Ovary (tissue), 9 donors: Measurements from ENCODE around the gene OLFML2B. TPM values are rescaled to one million over a fixed set of nuclear protein-coding genes. Genes with fewer than 3 reads are reported as not detected.

Experiments
- DNase-seq, 5 donors: peaks; one replicate each; pipeline ENCODE4 v3.0.0-alpha.2; 2019 to 2020
- H3K27ac ChIP-seq, 2 donors: fragments of 200-600 bp; one replicate each; pipeline versions ENCODE4 v1.5.1 to v1.8.0; 2019 to 2022
- H3K27me3 ChIP-seq: fragments of 200-600 bp; one replicate; pipeline ENCODE4 v1.8.0; 2022
- H3K36me3 ChIP-seq: fragments of 200-600 bp; sonication (generic); one replicate; pipeline ENCODE4 v1.5.1; 2019
- H3K4me1 ChIP-seq: one replicate; pipeline ENCODE4 v1.8.1; 2013; ENCODE audit warnings: mild to moderate bottlenecking, moderate library complexity; ENCODE audit not compliant: insufficient read depth
- H3K4me3 ChIP-seq: fragments of 200-600 bp; sonication (generic); one replicate; pipeline ENCODE4 v1.5.1; 2017
- H3K9me3 ChIP-seq, 2 donors: fragments of 200-600 bp in 1 of 2; sonication (generic) in 1 of 2; one replicate each; pipeline versions ENCODE4 v1.5.1 to v1.8.1; 2013 to 2019; ENCODE audit warnings: mild to moderate bottlenecking in 1 of 2, moderate library complexity in 1 of 2
- EP300 ChIP-seq: sonication (generic); formaldehyde crosslinking; IDR thresholded peaks from one replicate; pipeline ENCODE4 v1.6.1; 2017; ENCODE audit warnings: antibody characterized with exemption
- POLR2A ChIP-seq: fragments of 450-650 bp; IDR thresholded peaks from one replicate; pipeline ENCODE4 v1.6.1; 2017; ENCODE audit warnings: antibody characterized with exemption, mild to moderate bottlenecking, moderate library complexity
- WGBS, 3 donors: extraction: QIAGEN DNeasy Blood & Tissue Kit in 1 of 3; methylation state at CpG; one replicate each; pipeline versions ENCODE4 v1.1.5 to v1.1.7; 2013 to 2017; 5-methylcytosine and 5-hydroxymethylcytosine counted together
- intact Hi-C, 4 donors: fragments of 100-400 bp; cut with DNase I; formaldehyde crosslinking; loops; one replicate each; pipeline versions ENCODE4 v1.11.0 to v1.15.1; 2022 to 2023
- polyA plus RNA-seq, 2 donors: library from polyadenylated mRNA; stranded (reverse); fragments of 200-250 nt in 1 of 2; fragments of 350-450 nt in 1 of 2; fragmentation: Illumina TruSeq in 1 of 2; extraction: RNeasy Lipid Tissue Mini Kit (QIAGEN cat#74804) in 1 of 2; gene quantifications; one replicate each; pipeline ENCODE4 v1.2.3, GENCODE V29; 2013 to 2014
- total RNA-seq, 7 donors: library from RNA; depleted of rRNA in 2 of 7; stranded (reverse); fragments of >200 nt in 2 of 7; fragmentation: NEBNext Ultra II Directional in 3 of 7; extraction: Animal tissue kit (Norgen Biotek cat#: 25700) in 3 of 7; gene quantifications; one replicate each; pipeline versions ENCODE4 v1.1.0 to v1.2.4, GENCODE V29; 2016 to 2023
- TF ChIP-seq, protein P1 (sequence below), 3 donors: fragments of 450-650 bp in 2 of 3; fragments of 200-600 bp in 1 of 3; IDR thresholded peaks; one replicate each; pipeline versions ENCODE4 v1.5.1 to v1.8.0; 2016 to 2022; ENCODE audit warnings: antibody characterized with exemption in 3 of 3, mild to moderate bottlenecking in 1 of 3
- donor health status: DM: no; HTN: no; CAD: no; lungs with moderate emphysema.
- donor health status: DM: no; HTN: no; CAD: no.
- donor health status: Bipolar disorder and iron deficiency.
- donor health status: DM: yes; HTN: yes; CAD: no.
- donor health status: DM: no; HTN: no; CAD: no.
- donor health status: DM: yes; HTN: yes; CAD: no.

Gene OLFML2B
- total and polyA plus RNA-seq, 9 donors, result 1.0 to 37.6 (median 5.1) TPM

DNA sequence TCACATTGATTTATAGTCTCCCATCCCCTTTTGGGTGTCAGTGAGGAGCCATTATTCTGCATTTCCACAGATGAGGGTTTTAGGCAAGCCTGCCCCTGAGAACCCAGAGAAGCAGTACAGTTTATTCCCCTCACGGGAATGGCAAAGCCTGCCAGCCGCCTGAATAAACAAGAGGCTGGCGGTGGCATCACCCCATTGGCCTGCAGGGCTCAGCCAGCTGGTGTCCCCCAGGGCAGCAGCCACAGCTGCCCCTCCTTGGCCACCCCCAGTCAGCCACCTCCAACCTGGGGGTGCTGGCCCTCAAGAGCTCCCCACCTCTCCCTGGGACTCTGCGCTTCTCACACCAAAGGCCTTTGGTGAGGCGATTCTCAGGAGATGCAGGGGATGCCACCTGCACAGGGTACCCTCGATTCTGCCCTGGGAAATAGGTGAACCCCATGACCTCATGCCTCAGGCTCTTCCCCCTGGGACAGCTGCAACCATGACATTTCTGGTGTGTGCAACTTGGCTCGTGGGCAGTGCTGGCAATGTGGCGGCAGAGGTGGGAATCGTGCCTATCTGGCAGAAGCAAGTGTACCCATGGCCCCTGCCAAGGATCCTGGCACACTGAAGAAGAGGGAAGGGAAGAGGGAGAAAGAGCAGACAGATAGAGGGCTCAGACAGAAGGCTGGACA, 14.0 kb downstream of the OLFML2B start:
- no peaks in the 10 kb centered on the region for H3K27me3 ChIP-seq
- H3K9me3 ChIP-seq, result no peaks in the 10 kb centered on the region
- no peak for DNase-seq
- no peak overlapping the region for H3K4me3 ChIP-seq
- H3K36me3 ChIP-seq, result no peaks in the 10 kb centered on the region
- WGBS, 3 donors, result 75 to 90% (median 79%) methylated on average over 9 of the region's 9 CpGs
- H3K4me1 ChIP-seq, result peaks cover 4% of the 10 kb centered on the region
- intact Hi-C loops, result no loop called here
- no peak overlapping the region for H3K27ac ChIP-seq
- TF ChIP-seq POLR2A (no peak), EP300 (no peak)
- TF ChIP-seq, protein P1, sequence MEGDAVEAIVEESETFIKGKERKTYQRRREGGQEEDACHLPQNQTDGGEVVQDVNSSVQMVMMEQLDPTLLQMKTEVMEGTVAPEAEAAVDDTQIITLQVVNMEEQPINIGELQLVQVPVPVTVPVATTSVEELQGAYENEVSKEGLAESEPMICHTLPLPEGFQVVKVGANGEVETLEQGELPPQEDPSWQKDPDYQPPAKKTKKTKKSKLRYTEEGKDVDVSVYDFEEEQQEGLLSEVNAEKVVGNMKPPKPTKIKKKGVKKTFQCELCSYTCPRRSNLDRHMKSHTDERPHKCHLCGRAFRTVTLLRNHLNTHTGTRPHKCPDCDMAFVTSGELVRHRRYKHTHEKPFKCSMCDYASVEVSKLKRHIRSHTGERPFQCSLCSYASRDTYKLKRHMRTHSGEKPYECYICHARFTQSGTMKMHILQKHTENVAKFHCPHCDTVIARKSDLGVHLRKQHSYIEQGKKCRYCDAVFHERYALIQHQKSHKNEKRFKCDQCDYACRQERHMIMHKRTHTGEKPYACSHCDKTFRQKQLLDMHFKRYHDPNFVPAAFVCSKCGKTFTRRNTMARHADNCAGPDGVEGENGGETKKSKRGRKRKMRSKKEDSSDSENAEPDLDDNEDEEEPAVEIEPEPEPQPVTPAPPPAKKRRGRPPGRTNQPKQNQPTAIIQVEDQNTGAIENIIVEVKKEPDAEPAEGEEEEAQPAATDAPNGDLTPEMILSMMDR (IDR thresholded peaks at IDR 0.05), result no peak

DNA sequence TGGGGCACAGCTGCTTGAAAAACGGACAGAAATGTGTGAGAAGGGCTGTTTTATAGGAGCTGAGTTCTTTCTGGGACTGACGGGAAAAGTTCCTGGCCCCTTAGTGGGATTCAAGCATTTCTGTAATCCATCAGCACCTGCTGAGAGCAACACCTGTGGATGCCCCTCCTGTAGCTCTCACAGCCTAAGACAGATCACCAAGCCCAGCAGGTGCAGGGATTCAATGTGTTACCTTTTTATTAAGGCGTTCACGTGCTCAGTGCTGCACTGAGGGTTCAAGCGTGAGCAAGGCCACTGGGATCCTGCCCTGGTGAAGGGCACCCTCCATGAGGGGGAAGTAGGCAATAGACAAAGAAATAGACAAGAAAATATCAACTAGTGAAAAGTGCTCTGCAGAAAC, 14.9 kb downstream of the OLFML2B start:
- intact Hi-C loops, result no loop called here
- WGBS, 3 donors, result 95 to 97% (median 95%) methylated on average over 5 of the region's 5 CpGs
- no peaks in the 10 kb centered on the region for H3K27me3 ChIP-seq
- no peak overlapping the region for H3K4me3 ChIP-seq
- H3K9me3 ChIP-seq, result no peaks in the 10 kb centered on the region
- peaks cover 4% of the 10 kb centered on the region for H3K4me1 ChIP-seq
- TF ChIP-seq EP300 (no peak), POLR2A (no peak)
- TF ChIP-seq, protein P1 (IDR thresholded peaks at IDR 0.05), result no peak
- no peaks in the 10 kb centered on the region for H3K36me3 ChIP-seq
- no peak overlapping the region for H3K27ac ChIP-seq
- no peak for DNase-seq

DNA sequence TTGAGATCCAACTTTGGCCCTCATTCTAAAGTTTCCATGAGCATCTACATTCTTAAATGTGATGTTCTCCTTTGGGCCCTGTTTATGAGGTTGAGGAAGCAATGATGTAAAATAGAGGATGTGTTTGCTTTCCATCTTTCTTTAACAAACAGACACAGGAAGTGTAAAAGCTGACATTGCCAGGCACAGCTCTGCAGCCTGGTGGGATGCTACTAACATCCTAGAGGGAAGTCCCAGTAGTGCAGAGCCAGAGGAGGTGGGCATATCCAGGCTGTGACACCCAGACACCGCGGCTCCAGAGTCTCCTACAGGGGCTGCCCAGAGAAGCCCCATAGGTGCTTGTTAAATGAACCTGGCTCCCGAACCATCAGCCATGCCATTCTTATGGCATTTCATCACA, 16.2 kb downstream of the OLFML2B start:
- no peak for DNase-seq
- intact Hi-C loops, result no loop called here
- 85 to 100% (median 94%) methylated on average over 3 of the region's 3 CpGs for WGBS, 3 donors
- Histone ChIP-seq H3K4me3 (no peak overlapping the region), H3K27ac (no peak overlapping the region), H3K4me1 (peaks cover 4% of the 10 kb centered on the region), H3K27me3 (no peaks in the 10 kb centered on the region), H3K9me3 (no peaks in the 10 kb centered on the region), H3K36me3 (no peaks in the 10 kb centered on the region)
- no peak for TF ChIP-seq EP300
- TF ChIP-seq, protein P1 (IDR thresholded peaks at IDR 0.05), result no peak
- no peak for TF ChIP-seq POLR2A

DNA sequence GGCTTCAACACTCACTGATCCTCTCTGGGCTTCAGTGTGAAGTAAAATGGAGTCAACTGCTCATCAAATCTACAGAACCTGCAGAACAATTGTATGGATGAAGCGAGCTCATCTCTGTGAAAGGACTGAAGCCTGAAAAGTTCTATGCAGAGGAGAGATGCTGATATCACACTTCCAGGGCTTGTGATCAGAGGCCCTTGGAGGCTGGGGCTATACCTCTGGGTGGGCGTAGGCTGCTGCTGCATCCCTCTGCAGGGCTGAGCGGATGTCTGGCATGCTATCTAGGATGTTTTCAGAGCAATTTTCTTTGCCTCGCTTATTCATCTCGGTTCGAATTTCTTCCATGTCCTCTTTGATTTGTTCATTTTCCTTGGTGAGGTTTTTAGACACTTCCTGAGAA, 17.6 kb downstream of the OLFML2B start:
- intact Hi-C loops, result no loop called here
- 83 to 85% (median 85%) methylated on average over 6 of the region's 6 CpGs for WGBS, 3 donors
- DNase-seq, result no peak

More for the DNA sequence above, 17.6 kb downstream of the OLFML2B start:
- Histone ChIP-seq H3K36me3 (no peaks in the 10 kb centered on the region), H3K4me1 (peaks cover 1% of the 10 kb centered on the region), H3K4me3 (no peak overlapping the region), H3K9me3 (no peaks in the 10 kb centered on the region), H3K27me3 (no peaks in the 10 kb centered on the region), H3K27ac (no peak overlapping the region)
- TF ChIP-seq, protein P1 (IDR thresholded peaks at IDR 0.05), result no peak
- TF ChIP-seq EP300, result no peak
- no peak for TF ChIP-seq POLR2A
